Measurements from ENCODE around the gene CYFIP1. TPM values are rescaled to one million over a fixed set of nuclear protein-coding genes. Genes with fewer than 3 reads are reported as not detected.

Gene CYFIP1
- total RNA-seq, 2 donors from 2014 or later = 10.8 to 19.8 TPM

DNA sequence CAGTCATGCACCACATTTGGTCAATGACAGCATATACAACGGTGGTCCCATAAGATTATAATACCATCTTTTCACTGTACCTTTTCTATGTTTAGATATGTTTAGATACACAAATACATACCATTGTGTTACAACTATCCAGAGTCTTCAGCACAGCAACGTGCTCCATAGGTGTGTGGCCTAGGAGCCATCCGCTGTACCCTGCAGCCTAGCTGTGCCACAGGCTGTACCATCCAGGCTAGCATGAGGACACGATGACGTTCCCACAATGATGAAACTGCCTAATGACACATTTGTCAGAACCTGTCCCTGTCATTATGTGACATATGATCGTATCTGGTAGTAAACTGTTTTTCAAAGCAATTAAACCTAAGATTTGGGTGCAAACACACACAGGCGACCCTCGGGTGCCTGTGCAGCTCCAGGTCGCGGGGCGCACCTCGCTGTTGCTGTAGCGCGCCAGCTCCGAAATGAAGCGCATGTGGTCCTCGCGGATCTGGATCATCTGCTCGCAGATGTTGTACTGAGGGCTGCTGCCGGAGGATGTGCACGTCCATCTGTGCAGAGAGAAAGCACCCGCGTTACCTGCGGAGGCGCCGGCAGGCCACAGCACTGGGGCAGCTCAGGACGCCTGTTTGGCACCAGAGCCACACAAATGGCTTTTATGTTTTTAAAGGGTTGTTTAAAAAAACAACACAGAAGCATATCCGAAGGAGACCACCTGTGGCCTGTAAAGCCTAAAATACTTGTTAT lies 48.2 kb downstream of the CYFIP1 start:
- no peak for ATAC-seq
- H3K27ac Mint-ChIP-seq = no peak overlapping the region
- peak; percentile 48 for DNase-seq (ENCODE audit: low spot score)
- no peak overlapping the region for H3K4me3 Mint-ChIP-seq
- no peaks in the 10 kb centered on the region for H3K4me1 Mint-ChIP-seq (ENCODE audit: low read depth in 2 of 2)
- H3K9me3 Mint-ChIP-seq = no peaks in the 10 kb centered on the region
- H3K36me3 Mint-ChIP-seq = no peaks in the 10 kb centered on the region
- no peaks in the 10 kb centered on the region for H3K27me3 Mint-ChIP-seq

DNA sequence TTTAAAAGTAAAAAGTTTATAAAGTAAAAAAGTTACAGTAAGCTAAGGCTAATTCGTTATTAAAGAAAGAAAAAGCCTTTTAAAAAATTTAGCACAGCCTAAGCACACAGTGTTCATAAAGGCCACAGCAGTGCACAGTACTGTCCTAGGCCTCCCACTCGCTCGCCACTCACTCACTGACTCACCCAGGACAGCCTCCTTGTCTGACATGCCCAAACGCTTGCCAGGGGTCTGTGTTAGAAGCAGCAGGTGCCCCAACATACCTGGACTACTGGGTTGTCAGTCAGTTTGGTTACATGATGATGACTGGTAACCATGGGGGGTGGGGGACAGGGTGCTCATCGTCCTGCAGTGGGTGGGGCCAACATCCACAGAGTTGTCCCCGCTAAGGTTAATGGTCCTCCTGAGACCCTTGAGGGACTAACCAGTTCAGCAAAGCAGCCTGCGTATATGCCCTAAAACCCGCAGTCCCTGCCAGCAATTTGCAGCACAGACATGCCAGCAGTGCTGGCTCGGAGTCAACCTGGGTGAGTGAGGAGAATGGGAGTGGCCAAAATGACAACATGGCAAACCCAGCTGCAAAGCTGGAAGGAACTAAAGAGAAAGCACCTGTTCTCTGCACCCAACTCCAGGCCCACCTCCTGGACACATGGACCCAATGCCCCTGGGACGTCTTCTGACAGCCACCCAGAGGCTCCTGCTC lies 49.2 kb downstream of the CYFIP1 start:
- Mint-ChIP-seq H3K4me3 (no peak overlapping the region), H3K36me3 (no peaks in the 10 kb centered on the region), H3K27me3 (no peaks in the 10 kb centered on the region), H3K4me1 (ENCODE audit: low read depth in 2 of 2) (no peaks in the 10 kb centered on the region), H3K9me3 (no peaks in the 10 kb centered on the region), H3K27ac (no peak overlapping the region)
- peak; percentile 42 for DNase-seq (ENCODE audit: low spot score)
- peak; percentile 41 to 45 for ATAC-seq

DNA sequence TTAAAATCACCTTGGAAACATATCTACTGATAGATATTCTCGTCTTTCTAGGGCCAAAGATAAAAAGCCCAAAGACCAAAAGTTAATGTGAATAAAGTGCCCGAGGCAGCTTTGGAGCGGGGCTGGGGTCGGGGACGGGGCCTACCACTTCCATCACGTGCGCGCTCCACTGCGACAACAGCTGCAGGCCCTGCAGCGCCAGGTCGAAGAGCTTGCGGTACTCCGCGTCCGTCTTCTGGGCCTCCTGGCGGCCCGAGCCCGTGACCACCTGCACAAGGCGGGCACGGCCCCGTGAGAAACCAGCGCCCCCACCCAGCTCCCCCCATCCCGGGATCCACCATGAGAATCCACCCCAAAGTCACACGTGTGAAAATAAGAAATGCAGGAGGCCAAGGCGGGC lies 52.4 kb downstream of the CYFIP1 start:
- ATAC-seq (no peak), DNase-seq (ENCODE audit: low spot score) (peak; percentile 26)
- no peaks in the 10 kb centered on the region for H3K9me3 Mint-ChIP-seq
- no peaks in the 10 kb centered on the region for H3K36me3 Mint-ChIP-seq
- H3K27me3 Mint-ChIP-seq = no peaks in the 10 kb centered on the region
- H3K4me1 Mint-ChIP-seq (ENCODE audit: low read depth in 2 of 2) = no peaks in the 10 kb centered on the region
- no peak overlapping the region for H3K27ac Mint-ChIP-seq
- H3K4me3 Mint-ChIP-seq = no peak overlapping the region

DNA sequence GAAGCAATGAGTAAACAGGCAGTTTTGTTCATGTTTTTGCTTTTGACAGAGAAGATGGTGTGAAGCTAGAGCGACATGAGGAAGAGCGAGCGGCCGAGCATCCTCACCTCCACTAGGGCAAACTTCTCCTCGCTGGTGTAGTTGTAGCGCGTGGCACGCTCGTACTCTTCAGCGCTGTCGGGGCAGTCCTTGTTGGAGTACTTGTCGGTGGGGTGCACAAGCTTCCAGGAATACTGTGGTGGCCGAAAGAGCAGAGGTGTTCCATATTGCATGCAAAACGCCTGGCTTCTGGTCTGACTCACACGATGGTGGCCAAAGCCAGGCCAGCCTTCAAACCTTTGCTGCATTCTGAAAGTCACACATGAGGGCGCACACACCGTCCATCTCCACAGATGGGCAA lies 54.3 kb downstream of the CYFIP1 start:
- no peaks in the 10 kb centered on the region for H3K9me3 Mint-ChIP-seq
- ATAC-seq (no peak), DNase-seq (ENCODE audit: low spot score) (peak; percentile 20)
- no peaks in the 10 kb centered on the region for H3K27me3 Mint-ChIP-seq
- H3K4me1 Mint-ChIP-seq (ENCODE audit: low read depth in 2 of 2) = no peaks in the 10 kb centered on the region
- no peaks in the 10 kb centered on the region for H3K36me3 Mint-ChIP-seq
- H3K4me3 Mint-ChIP-seq = no peak overlapping the region
- H3K27ac Mint-ChIP-seq = no peak overlapping the region

DNA sequence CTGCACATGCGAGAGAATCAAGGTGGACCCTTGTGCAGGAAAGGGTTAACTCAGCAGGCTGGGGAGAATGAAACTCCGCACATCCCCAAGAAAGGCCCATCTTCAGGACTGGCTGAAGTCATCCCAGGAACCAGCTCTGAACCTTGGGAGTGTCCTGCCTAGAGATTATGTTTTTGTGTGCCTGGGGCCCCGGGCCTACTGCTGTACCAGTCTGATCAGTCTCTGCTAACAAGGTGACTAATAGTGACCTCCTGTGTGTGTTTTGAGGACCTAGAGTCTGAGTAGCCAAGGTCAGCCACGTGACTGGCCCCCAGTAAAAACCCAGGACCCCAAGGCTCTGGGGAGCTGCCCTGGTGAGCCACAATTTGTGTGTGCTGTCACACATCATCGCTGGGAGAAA lies 58.2 kb downstream of the CYFIP1 start:
- Mint-ChIP-seq H3K27me3 (no peaks in the 10 kb centered on the region), H3K27ac (no peak overlapping the region), H3K36me3 (no peaks in the 10 kb centered on the region), H3K9me3 (no peaks in the 10 kb centered on the region), H3K4me3 (no peak overlapping the region), H3K4me1 (ENCODE audit: low read depth in 2 of 2) (no peaks in the 10 kb centered on the region)
- no peak for ATAC-seq
- peak; percentile 48 for DNase-seq (ENCODE audit: low spot score)

DNA sequence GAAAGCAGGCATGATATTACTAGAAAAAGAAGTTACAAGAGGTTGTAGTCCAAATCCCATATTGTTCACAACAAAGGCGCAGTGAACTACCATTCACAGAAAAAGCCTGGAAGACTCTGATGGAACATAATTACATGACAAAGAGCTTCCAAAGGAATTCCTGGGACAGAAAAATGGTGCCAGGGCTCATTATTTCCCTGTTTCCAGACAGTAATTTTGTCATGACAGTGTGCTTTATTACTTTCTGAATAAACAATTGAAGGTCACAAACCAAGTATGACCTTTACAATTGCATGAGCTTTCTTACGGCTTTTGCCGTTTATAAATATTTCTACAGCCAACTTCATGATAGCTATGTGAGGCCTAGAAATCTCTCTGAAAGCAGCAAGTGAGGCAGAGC lies 61.0 kb downstream of the CYFIP1 start:
- ATAC-seq (no peak), DNase-seq (ENCODE audit: low spot score) (no peak)
- Mint-ChIP-seq H3K4me1 (ENCODE audit: low read depth in 2 of 2) (no peaks in the 10 kb centered on the region), H3K36me3 (no peaks in the 10 kb centered on the region), H3K9me3 (no peaks in the 10 kb centered on the region), H3K4me3 (no peak overlapping the region), H3K27me3 (no peaks in the 10 kb centered on the region), H3K27ac (no peak overlapping the region)

DNA sequence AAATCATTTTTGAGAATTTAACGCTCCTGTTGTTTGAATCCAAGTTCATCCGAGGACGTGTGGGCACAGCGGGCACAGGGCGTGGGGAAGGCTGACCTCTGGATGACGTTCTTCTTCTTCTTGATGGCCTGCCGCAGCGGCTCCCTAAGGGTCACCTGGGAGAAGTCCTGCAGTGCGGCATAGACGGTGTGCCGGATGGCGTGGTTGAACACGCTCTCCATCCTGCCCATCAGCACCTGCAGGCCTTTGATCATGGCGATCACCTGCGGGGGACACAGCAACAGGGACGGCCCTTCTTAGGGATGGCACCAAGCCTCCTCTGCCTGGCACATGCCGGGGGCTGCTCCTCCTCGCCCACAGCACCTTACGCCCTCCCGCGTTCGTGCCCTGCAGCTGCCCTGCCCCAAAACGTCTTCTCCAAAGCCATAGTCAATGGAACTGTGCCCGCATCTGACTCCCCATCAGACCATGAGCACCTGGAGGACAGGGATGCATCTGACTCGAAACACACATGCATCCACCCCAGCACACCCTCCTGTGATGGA lies 61.5 kb downstream of the CYFIP1 start:
- Mint-ChIP-seq H3K36me3 (no peaks in the 10 kb centered on the region), H3K27me3 (no peaks in the 10 kb centered on the region), H3K27ac (no peak overlapping the region), H3K4me1 (ENCODE audit: low read depth in 2 of 2) (no peaks in the 10 kb centered on the region), H3K4me3 (no peak overlapping the region), H3K9me3 (no peaks in the 10 kb centered on the region)
- DNase-seq (ENCODE audit: low spot score) = peak; percentile 46
- no peak for ATAC-seq

DNA sequence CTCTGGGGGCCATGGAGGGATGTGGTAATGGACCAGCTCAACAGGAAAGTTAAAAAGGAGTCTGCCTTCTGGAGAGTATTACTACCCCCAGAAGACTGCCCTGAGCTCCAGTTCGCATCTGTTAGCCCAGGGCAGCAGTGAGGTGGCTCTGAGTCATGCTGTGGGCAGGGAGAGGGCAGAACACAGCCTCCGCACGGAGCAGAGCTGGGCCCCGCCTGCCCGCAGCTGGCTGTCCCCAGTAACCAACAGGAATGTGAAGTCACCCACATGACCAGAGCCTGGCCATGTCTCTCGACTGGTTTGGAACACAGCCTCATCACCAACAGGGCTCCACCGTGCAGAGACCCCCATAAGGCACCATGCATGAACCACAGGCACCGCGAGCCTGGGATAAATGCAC lies 62.1 kb downstream of the CYFIP1 start:
- Mint-ChIP-seq H3K36me3 (no peaks in the 10 kb centered on the region), H3K27me3 (no peaks in the 10 kb centered on the region), H3K27ac (no peak overlapping the region), H3K9me3 (no peaks in the 10 kb centered on the region), H3K4me1 (ENCODE audit: low read depth in 2 of 2) (no peaks in the 10 kb centered on the region), H3K4me3 (no peak overlapping the region)
- ATAC-seq = no peak
- DNase-seq (ENCODE audit: low spot score) = no peak

DNA sequence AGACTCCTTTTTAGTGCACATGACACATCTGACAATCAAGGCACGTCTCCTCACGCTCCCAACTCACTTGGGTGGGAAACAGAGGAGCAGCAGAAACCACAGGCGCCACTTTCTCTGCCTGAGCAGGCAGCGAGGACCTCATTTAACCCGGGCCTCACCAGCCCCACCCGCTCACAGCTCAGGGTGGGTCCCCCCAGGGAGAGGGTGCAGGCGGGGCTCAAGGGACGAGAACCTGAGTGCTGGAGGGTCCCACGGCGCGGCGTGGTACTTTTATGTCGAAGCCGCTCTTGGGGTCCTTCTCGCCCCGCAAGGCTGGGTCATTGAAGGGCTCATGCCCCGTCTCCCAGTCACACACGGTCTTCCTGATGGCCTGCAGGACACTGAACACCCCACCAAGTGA lies 62.6 kb downstream of the CYFIP1 start:
- Mint-ChIP-seq H3K4me1 (ENCODE audit: low read depth in 2 of 2) (no peaks in the 10 kb centered on the region), H3K9me3 (no peaks in the 10 kb centered on the region), H3K27me3 (no peaks in the 10 kb centered on the region), H3K4me3 (no peak overlapping the region), H3K36me3 (no peaks in the 10 kb centered on the region), H3K27ac (no peak overlapping the region)
- DNase-seq (ENCODE audit: low spot score) = peak; percentile 15
- no peak for ATAC-seq

DNA sequence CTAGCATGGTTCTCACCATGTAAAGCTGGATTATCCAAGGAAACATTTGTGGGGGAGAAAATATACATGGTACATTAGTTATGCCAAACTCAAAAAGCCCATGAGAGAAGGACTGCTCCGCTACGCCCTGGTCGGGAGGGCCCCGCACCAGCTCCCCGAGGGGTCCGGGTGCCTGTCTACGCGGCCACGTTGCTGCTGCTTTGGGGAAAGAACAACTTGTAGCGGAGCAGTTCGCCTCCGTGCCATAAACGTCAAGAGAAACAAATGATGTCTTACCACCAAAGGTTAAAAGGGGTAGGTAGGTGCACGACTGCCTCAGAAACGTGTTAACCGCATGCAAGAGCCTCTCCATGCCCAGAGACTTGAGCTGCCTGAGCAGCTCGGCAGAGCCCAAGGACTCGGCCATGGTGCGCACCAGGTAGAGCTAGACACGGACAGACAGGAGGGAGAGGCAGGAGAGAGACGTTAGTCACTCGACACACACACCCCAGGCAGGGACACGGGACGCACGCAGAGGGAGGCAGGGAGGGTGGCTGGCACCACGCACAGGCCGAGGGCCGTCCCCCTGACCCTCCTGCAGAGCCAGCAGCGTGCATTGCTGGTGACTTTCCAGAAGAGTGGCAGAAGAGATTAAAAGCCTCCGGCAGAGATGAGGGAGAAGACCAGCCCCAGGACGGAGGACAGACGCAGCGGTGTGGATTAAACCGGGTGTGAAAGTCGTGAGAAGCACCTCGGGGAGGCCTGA lies 63.4 kb downstream of the CYFIP1 start:
- DNase-seq (ENCODE audit: low spot score) = peak; percentile 49
- ATAC-seq = peak in 1 of 2 donors; percentile 12
- H3K27me3 Mint-ChIP-seq = no peaks in the 10 kb centered on the region
- H3K9me3 Mint-ChIP-seq = no peaks in the 10 kb centered on the region
- no peaks in the 10 kb centered on the region for H3K36me3 Mint-ChIP-seq
- H3K27ac Mint-ChIP-seq = no peak overlapping the region
- H3K4me1 Mint-ChIP-seq (ENCODE audit: low read depth in 2 of 2) = no peaks in the 10 kb centered on the region
- H3K4me3 Mint-ChIP-seq = no peak overlapping the region

DNA sequence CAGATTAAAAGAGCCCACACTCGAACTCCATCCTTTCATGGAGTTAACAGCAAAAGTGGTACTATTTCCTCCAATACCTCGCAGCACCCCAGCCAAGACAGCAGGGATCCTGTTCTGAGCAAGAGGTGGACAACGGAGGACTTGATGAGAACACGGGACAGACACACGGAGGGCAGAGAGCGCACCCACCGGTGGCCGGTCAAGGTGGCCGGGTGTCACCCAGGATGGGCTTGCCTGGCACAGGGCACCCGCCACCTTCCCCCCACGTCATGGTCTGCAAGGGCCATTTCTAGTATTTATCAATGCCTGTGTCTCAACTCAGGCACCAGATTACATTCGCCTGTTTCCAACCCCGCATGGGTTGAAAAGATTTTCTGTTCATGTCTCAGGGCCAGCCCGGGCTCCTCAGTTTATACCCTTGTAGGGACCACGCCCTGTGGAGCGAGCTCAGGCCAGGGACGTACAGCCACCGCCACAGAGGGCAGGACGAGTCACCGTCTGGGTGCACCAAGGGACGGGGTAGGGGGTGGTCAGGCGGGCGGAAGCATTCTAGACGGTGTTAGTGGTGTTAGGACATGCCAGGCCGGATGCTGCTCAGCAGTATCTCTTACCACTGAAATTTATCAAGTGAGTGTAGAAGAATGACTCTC lies 64.2 kb downstream of the CYFIP1 start:
- no peak overlapping the region for H3K4me3 Mint-ChIP-seq
- no peaks in the 10 kb centered on the region for H3K36me3 Mint-ChIP-seq
- no peaks in the 10 kb centered on the region for H3K9me3 Mint-ChIP-seq
- H3K27me3 Mint-ChIP-seq = no peaks in the 10 kb centered on the region
- ATAC-seq (peak in 1 of 2 donors; percentile 21), DNase-seq (ENCODE audit: low spot score) (peak; percentile 61)
- no peaks in the 10 kb centered on the region for H3K4me1 Mint-ChIP-seq (ENCODE audit: low read depth in 2 of 2)
- no peak overlapping the region for H3K27ac Mint-ChIP-seq

DNA sequence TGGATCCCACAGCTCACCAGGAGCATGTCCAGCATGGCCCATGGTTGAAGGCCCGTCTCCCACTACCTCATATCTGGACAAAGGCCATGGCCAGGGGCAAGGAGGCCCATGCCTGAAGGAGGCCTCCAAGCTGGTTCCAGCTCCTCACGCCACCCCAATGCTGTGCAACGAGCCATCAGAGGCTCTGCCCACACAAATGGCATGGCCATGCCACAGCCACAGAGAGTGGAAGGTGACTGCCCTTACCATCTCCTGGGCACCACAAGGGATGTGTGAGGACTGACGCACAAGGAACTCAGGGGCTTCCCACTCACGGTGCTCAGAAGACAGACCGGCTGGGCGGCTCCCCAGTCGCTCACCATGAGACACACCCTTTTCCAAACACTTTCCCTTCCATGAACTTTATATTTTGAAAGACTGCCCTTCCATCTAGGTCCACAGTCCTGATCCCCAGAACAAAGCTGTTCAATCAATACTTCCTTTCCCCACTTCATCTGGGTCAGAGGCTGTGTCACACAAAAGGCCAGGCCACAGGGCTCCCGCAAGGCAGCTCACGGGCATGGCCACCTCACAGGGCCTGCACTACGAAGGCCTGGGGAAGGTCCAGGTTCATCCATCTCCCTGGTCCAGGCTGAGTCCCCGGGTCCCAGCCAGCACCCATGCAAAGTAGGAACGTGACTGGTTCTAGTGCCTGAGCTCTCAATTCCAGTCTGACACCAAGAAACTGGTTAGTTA lies 66.4 kb downstream of the CYFIP1 start:
- Mint-ChIP-seq H3K27me3 (no peaks in the 10 kb centered on the region), H3K9me3 (no peaks in the 10 kb centered on the region), H3K36me3 (no peaks in the 10 kb centered on the region), H3K4me3 (no peak overlapping the region), H3K4me1 (ENCODE audit: low read depth in 2 of 2) (no peaks in the 10 kb centered on the region), H3K27ac (no peak overlapping the region)
- peak; percentile 29 for DNase-seq (ENCODE audit: low spot score)
- no peak for ATAC-seq

DNA sequence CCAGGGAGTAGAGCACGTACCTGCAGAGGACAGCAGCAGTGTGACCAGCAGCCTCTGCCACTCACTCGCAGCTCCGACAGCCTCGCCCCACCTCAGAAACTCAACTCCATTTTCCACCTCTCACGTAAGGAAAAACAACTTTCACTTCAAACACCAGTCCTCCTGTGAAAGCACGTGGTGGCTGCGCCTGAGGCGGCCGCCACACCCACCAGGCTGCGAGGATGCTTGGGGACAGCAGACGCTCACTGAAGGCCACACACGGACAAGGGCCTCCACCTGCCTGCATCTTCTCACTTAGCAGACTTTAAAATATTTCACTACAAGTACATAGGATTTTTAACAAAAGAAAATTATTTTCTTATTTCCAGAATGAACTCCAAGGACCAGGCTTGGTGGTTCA lies 67.9 kb downstream of the CYFIP1 start:
- Mint-ChIP-seq H3K27ac (no peak overlapping the region), H3K36me3 (no peaks in the 10 kb centered on the region), H3K4me1 (ENCODE audit: low read depth in 2 of 2) (no peaks in the 10 kb centered on the region), H3K4me3 (no peak overlapping the region), H3K9me3 (no peaks in the 10 kb centered on the region), H3K27me3 (no peaks in the 10 kb centered on the region)
- ATAC-seq (no peak), DNase-seq (ENCODE audit: low spot score) (no peak)
